ENCODE results near the gene CCL22. TPM values are rescaled to one million over a fixed set of nuclear protein-coding genes. Genes with fewer than 3 reads are reported as not detected.
"Not testable (repeated sequence)": the region's sequence is repeated elsewhere in the genome, so short reads cannot be mapped to it uniquely, and the experiment has no call there.

The CCL22 gene
- total RNA-seq, 2 donors from 2014 or later: 0.19 to 0.46 TPM

- intact Hi-C loops (cut with DNase I): no loop called here
- DNase-seq (ENCODE audit: low spot score): peak; percentile 93
Measured at GRCh38 chr16:57372372-57373116, 14.0 kb downstream of the CCL22 start, which contains the start of gene CX3CL1. TSS of gene CX3CL1 (plus strand) at chr16:57372490. CDS start at chr16:57372569, 79 bp downstream.

GRCh38 chr16:57373117-57373947 lies 14.7 kb downstream of the CCL22 start:
- intact Hi-C loops (cut with DNase I): no loop called here
- DNase-seq (ENCODE audit: low spot score): peak; percentile 45

- no peak for DNase-seq (ENCODE audit: low spot score)
Measured at GRCh38 chr16:57374067-57374534, 15.5 kb downstream of the CCL22 start.

GRCh38 chr16:57374925-57375465 lies 16.4 kb downstream of the CCL22 start:
- DNase-seq (ENCODE audit: low spot score): not testable (repeated sequence)
- intact Hi-C loops (cut with DNase I): loop anchor here in 1 of 2 donors (2.0 kb wide), 1 partner anchor 70 kb away; no protein-coding TSS in a partner anchor

More at GRCh38 chr16:57374067-57374534, 15.5 kb downstream of the CCL22 start:
- intact Hi-C loops (cut with DNase I): loop anchor here in 1 of 2 donors (2.0 kb wide), 1 partner anchor 69 kb away; no protein-coding TSS in a partner anchor

- intact Hi-C loops (cut with DNase I): no loop called here
Measured at GRCh38 chr16:57376313-57376818, 17.8 kb downstream of the CCL22 start.

GRCh38 chr16:57377080-57377841 lies 18.7 kb downstream of the CCL22 start:
- intact Hi-C loops (cut with DNase I): no loop called here
- DNase-seq (ENCODE audit: low spot score): no peak

More at GRCh38 chr16:57376313-57376818, 17.8 kb downstream of the CCL22 start:
- no peak for DNase-seq (ENCODE audit: low spot score)

- intact Hi-C loops (cut with DNase I): no loop called here
Measured at GRCh38 chr16:57379579-57379978, 21.0 kb downstream of the CCL22 start.

GRCh38 chr16:57380671-57381462 lies 22.3 kb downstream of the CCL22 start:
- intact Hi-C loops (cut with DNase I): loop anchor here (1.0 to 5.0 kb wide), 2 partner anchors 14 to 36 kb away; no protein-coding TSS in a partner anchor

More at GRCh38 chr16:57379579-57379978, 21.0 kb downstream of the CCL22 start:
- no peak for DNase-seq (ENCODE audit: low spot score)

GRCh38 chr16:57381791-57382534 lies 23.4 kb downstream of the CCL22 start:
- intact Hi-C loops (cut with DNase I): loop anchor here in 1 of 2 donors (5.0 kb wide), 1 partner anchor 35 kb away; no protein-coding TSS in a partner anchor
- DNase-seq (ENCODE audit: low spot score): no peak

More at GRCh38 chr16:57380671-57381462, 22.3 kb downstream of the CCL22 start:
- DNase-seq (ENCODE audit: low spot score): peak; percentile 81

- no peak for DNase-seq (ENCODE audit: low spot score)
- intact Hi-C loops (cut with DNase I): loop anchor here in 1 of 2 donors (5.0 kb wide), 1 partner anchor 35 kb away; no protein-coding TSS in a partner anchor
Measured at GRCh38 chr16:57382535-57383275, 24.1 kb downstream of the CCL22 start.

GRCh38 chr16:57383276-57384247 lies 25.0 kb downstream of the CCL22 start:
- no peak for DNase-seq (ENCODE audit: low spot score)
- intact Hi-C loops (cut with DNase I): loop anchor here in 1 of 2 donors (5.0 kb wide), 1 partner anchor 34 kb away; no protein-coding TSS in a partner anchor

GRCh38 chr16:57384248-57385070 lies 25.9 kb downstream of the CCL22 start:
- no peak for DNase-seq (ENCODE audit: low spot score)
- intact Hi-C loops (cut with DNase I): loop anchor here (5.0 kb wide), 2 partner anchors 33 to 82 kb away; no protein-coding TSS in a partner anchor

GRCh38 chr16:57385083-57385482 lies 26.5 kb downstream of the CCL22 start:
- intact Hi-C loops (cut with DNase I): loop anchor here in 1 of 2 donors (5.0 kb wide), 1 partner anchor 83 kb away; no protein-coding TSS in a partner anchor
- no peak for DNase-seq (ENCODE audit: low spot score)
